ENCODE data around the gene XAGE2.

DNA sequence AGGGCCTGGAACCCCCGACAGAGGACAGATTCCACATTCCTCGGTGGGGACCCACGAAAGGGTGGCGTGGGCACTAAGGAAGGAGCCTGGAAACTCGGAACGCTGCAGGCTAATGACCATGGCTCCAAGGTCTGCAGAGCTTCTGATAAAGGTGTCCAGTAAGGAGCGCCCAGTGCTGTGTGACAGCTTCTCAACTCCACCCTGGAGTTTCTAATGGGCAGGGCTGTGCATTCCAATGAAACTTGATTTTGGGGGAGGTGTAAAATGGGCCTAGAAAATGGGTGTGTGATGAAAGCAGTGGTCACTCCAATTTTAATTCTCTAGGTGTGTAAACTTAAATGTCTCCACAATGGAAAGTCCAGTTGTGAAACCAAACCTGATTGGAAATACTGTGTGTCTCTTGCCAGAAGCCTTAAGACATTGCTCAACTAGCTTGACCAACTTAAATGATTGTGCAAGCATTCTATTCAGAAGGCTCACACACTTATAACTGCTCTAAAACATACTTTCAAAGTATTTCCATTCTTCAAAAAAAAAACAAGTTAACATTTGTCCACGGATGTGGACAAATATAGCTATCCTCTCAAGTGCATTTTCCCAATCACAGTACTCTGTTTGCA is 52.1 kb downstream of the XAGE2 start:
- TF ChIP-seq, protein P1, sequence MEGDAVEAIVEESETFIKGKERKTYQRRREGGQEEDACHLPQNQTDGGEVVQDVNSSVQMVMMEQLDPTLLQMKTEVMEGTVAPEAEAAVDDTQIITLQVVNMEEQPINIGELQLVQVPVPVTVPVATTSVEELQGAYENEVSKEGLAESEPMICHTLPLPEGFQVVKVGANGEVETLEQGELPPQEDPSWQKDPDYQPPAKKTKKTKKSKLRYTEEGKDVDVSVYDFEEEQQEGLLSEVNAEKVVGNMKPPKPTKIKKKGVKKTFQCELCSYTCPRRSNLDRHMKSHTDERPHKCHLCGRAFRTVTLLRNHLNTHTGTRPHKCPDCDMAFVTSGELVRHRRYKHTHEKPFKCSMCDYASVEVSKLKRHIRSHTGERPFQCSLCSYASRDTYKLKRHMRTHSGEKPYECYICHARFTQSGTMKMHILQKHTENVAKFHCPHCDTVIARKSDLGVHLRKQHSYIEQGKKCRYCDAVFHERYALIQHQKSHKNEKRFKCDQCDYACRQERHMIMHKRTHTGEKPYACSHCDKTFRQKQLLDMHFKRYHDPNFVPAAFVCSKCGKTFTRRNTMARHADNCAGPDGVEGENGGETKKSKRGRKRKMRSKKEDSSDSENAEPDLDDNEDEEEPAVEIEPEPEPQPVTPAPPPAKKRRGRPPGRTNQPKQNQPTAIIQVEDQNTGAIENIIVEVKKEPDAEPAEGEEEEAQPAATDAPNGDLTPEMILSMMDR (IDR thresholded peaks at IDR 0.05): no peak
- TF ChIP-seq POLR2A (IDR thresholded peaks at IDR 0.05): no peak
